ENCODE results near the gene RASAL1.
A peak's percentile ranks its signal among the peaks of the same experiment; 100 is the strongest.

Gene RASAL1

GRCh38 chr12:113162102-113163029 lies 26.8 kb upstream of the RASAL1 start:
- DNase-seq = peak; percentile 44

GRCh38 chr12:113161415-113162016 lies 26.0 kb upstream of the RASAL1 start:
- DNase-seq = no peak

- DNase-seq = no peak
Observed at GRCh38 chr12:113159937-113160336, 24.4 kb upstream of the RASAL1 start.

- DNase-seq = no peak
Observed at GRCh38 chr12:113158439-113159203, 23.1 kb upstream of the RASAL1 start.

DNA sequence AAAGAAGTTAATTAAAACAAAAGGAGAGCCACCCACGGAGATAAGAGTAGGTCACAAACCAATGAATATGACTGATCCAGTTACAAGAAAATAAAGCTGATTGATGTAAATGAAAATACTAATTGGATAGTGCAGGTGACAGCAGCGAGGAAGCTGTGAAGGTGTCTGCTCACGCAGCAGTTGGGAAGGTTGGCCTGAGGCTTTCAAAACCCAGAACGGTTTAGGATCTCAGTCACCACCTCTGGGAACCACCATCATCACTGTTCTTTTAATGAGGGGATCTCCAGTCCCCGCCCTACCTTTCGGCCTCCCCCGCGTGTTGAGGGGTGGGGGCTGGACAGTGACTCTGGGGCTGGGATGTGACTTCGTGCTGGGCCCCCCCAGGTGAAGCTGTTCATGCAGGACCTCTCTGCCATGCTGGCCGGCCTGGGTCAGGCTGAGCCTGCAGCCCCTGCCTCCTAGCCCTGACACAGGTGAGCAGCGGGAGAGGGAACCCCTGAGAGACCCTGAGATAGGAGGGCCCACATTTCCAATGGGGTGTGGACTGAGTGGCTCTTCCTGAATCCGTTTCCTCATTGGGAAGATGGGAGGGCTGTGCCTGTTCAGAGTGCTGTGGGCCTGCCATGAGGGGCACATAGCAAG lies 21.8 kb upstream of the RASAL1 start:
- DNase-seq = no peak

DNA sequence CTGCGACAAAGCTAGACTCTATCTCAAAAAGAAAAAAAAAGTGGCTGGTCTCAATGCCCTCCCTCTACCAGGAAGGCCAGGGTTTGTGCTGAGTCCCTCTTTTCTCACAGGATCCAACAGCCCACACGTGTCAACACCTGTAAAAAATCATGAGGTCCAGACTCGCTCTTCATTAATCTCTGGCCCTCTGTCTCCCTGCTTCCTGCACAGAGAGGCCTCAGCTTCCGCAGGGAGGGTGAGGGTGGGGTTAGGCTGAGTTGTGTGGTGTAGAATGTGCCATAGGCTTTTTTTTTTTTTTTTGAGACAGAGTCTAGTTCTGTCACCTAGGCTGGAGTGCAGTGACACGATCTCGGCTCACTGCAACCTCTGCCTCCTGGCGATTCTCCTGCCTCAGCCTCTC lies 20.1 kb upstream of the RASAL1 start:
- DNase-seq = no peak

DNA sequence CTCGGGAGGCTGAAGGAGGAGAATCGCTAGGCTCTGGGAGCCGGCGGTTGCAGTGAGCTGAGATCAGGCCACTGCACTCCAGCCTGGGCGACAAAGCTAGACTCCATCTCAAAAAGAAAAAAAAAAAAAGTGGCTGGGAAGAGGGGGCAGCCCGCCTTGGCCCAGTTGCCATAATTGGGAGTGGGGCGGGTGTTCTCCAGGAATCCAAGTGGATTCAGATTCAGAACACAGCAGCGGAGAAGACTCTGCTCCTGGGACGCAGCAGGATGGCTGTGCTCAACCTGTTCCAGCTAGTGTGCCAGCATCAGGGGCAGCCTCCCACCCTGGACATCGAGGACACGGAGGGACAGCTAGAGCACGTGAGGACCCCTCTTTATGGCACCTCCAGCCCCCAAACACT lies 19.5 kb upstream of the RASAL1 start:
- no peak for DNase-seq

- no peak for DNase-seq
Observed at GRCh38 chr12:113154351-113154973, 18.9 kb upstream of the RASAL1 start.

DNA sequence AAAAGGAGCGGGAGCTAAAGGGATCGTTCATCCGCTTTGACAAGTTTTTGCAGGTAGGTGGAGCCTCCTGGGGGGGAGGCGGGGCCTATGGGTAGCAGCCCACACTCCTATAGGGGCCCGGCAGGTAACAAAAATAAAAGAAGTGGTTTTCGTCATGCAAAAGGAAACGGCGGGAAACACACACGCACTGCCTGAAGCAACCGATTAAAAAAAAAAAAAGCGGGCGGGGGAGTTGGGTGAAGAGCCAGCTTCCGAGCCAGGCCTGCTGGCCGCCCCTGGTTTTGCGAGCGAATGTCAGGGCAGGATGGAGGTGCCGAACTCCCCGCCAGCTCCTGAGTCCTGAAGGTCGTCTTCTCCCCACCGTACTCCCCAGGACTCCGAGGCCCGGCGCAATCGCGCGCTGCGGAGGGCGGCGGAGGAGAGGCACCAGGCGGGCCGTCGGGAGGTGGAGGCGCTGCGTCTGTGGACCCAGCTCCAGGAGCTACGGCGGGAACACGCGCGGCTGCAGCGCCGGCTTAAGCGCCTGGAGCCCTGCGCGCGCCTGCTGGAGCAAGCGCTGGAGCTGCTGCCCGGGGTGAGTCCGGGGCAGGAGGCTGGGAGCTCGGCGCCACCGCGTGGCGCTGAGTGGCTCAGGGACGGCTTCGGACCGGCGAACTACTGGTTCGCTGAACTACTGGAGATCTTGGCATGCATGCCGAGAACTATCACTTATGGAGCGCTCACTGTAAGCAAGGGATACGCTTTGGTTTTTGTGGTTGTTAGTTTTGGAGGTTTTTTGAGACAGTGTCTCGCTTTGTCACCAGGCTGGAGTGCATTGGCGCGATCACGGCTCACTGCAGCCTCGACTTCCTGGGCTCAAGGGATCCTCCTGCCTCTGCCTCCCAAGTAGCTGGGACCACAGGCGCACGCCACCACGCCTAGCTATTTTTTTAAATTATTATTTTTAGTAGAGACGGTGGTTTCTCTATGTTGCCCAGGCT lies 17.6 kb upstream of the RASAL1 start:
- peak; percentile 62 for DNase-seq

DNA sequence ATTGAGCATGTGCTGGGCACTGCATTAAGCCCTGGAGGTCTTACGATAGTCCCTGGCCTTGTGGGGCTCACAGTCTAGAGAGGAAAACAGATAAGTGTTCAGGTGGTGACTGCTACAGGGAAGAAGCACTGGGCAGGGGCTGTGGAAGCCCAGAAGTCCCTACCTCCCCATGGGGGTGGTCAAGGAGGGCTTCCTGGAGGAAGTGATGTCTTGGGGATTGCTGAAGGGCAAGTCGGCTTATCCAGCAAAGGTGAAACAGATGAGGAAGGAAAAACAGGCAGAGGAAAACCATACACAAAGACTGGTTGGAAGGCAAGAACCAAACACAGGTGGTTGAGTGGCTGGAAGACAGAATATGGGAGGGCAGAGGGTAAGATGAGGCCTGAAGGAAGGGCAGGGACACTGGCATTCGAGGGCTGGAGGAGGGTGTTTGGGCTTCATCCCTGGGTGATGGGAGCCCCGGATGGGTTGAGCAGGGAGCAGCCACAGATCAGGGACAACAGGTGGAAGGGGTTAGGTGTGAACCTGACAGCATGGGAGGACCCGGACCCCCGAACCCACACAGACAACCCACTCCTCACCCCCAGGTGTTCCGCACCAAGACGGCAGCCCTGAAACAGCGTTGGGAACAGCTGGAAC lies 16.8 kb upstream of the RASAL1 start:
- DNase-seq = no peak

DNA sequence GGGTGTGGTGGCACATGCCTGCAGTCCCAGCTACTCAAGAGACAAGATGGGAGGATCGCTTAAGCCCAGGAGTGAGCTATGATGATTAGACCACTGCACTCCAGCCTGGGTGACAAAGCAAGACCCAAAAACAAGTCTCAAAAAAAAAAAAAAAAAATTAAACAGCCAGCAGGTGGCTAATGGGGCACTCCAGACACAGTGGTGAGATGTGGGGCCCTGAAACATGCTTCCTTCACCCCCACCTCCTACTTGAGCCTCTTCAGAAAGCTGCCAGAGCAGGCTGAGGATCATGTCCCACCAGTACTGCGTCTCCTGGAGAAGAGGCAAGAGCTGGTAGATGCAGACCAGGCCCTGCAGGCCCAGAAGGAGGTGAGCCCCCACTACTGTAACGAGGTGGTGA lies 16.1 kb upstream of the RASAL1 start:
- DNase-seq = no peak

DNA sequence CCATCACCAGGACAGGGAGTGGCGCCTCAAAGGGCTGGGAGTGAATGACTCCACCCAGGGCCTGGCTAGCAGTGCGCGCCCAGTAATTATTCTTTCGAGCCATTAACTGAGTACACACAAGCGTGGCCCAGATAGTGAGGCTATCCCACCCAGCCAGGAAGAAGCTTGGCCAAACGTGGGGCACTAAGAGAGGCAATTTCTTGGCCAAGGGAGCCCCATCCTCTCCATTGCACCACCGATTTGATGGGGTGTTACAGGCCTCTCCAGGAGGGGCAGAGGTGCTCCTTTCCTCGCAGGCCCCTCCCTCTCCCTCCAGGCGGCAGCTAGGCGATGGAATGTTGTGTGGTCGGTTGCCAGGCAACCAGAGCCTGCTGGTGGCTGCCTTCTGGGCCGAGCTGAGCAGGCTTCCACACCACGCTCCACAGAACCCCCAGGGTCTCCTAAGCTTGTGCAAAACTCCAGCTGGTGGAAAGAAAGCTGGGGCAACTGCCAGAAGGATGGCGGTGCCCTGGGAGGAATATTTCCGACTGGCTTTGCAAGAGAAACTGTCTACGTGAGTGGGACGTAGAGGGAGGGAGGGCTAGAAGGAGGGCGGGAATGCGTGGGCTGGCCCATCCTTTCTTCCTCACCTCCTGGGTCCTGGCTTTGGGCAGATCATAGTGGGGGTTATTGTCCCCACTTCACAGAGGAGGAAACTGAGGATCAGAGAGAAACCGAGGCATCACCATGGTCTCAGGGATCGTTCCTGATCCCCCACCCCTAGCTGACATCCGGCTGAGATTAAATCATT lies 14.0 kb upstream of the RASAL1 start, which contains the start of gene CFAP73:
Gene CFAP73 (plus strand): TSS at position 364 of the 790 bp plus-strand sequence. CDS start 134 bp downstream, at position 498.
- peak; percentile 86 for DNase-seq

GRCh38 chr12:113146999-113147398 lies 11.4 kb upstream of the RASAL1 start:
- DNase-seq = no peak

- DNase-seq = no peak
Observed at GRCh38 chr12:113145720-113146551, 10.4 kb upstream of the RASAL1 start.

- DNase-seq = no peak
Observed at GRCh38 chr12:113144806-113145205, 9.2 kb upstream of the RASAL1 start.

DNA sequence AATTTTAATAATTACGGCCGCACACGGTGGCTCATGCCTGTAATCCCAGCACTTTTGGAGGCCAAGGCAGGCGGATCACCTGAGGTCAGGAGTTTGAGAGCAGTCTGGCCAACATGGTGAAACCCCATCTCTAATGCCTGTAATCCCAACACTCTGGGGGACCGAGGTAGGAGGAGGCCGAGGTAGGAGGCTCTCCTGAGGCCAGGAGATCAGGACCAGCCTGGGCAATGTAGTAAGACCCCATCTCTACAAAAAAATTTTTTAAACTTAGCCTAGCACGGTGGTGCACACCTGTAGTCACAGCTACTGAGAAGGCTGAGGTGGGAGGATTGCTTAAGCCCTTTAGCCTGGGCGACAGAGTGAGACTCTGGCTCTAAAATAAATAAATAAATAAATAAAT lies 8.4 kb upstream of the RASAL1 start:
- no peak for DNase-seq

DNA sequence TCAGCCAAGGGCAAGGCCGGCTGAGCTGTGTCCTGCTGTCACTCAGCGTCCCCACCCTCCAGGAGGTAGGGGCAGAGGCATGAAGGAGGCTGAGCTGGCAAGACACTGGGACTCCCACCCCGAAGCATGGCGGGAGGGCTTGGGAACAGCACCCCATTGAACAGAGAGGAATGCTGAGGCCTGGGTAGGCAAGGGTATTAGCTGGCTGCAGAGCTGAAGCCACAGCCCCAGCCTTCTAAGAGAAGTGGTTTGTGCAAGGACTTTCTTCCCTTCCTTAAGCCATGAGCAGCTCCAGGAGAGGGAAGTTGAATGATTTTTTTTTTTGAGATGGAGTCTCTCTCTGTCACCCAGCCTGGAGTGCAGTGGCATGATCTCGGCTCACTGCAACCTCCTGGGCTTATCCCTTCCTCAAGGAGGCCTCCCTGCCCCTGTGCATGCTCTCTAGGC lies 7.3 kb upstream of the RASAL1 start:
- no peak for DNase-seq

- DNase-seq = no peak
Observed at GRCh38 chr12:113142173-113142885, 6.8 kb upstream of the RASAL1 start.

Measured in fibroblast of skin of right quadriceps (primary cell).